Retinal pigment epithelial cell (primary cell): ENCODE data around the gene CDKL1.

ENCODE experiments used
- DNase-seq: peaks from one replicate; pipeline ENCODE4 v3.0.0-alpha.2; 2010; ENCODE audit warnings: low read depth
- H3K4me3 ChIP-seq: 2 replicates; pipeline ENCODE4 v1.5.1; 2011; ENCODE audit warnings: mild to moderate bottlenecking, low read length, control low read depth, moderate library complexity
- TF ChIP-seq, protein P1 (sequence below): conservative IDR thresholded peaks from 2 replicates; pipeline ENCODE4 v1.5.1; 2011; ENCODE audit warnings: low read depth, low read length, control low read depth, inconsistent platforms

Gene CDKL1

DNA sequence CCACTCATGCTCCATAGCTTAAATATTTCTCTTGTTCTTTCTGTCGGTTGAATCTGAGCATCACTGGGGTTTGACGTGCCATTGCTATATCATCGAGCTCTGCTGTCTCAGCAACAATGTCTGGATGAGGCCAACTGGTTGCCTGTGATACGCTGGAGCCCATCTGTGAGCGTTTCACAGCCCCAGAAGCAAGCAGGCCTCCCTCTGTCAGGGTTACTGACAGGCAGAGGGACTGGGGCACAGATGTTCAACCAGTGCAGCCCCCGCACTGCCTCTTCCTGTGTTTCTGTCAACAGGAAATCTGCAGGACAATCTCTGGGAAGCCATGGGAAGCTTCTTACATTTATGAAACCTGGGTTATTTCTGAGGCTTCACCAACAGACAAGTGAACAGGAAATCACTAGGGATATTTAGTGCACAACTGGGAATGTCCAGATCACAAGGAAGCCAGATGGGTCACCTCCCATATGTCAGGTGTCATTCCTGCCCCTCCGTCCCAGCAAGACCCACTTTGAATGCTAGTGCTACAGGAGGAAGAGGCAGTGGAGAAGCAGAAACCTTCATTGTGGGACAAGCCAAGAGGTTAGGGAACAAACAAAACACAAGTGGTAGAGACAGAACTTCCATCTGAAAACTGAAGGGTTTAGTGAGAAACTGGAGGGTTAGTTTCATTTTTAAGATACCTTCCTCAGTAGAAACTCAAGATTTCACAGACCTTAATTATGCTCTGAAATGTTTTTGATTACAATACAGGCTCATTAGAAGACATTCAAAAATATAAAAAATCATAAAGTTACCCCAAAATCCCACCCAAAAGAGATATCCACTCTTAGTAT, 60.5 kb downstream of the CDKL1 start:
- DNase-seq, result no peak
- TF ChIP-seq, protein P1, sequence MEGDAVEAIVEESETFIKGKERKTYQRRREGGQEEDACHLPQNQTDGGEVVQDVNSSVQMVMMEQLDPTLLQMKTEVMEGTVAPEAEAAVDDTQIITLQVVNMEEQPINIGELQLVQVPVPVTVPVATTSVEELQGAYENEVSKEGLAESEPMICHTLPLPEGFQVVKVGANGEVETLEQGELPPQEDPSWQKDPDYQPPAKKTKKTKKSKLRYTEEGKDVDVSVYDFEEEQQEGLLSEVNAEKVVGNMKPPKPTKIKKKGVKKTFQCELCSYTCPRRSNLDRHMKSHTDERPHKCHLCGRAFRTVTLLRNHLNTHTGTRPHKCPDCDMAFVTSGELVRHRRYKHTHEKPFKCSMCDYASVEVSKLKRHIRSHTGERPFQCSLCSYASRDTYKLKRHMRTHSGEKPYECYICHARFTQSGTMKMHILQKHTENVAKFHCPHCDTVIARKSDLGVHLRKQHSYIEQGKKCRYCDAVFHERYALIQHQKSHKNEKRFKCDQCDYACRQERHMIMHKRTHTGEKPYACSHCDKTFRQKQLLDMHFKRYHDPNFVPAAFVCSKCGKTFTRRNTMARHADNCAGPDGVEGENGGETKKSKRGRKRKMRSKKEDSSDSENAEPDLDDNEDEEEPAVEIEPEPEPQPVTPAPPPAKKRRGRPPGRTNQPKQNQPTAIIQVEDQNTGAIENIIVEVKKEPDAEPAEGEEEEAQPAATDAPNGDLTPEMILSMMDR, result no peak
- H3K4me3 ChIP-seq, result no peak overlapping the region

DNA sequence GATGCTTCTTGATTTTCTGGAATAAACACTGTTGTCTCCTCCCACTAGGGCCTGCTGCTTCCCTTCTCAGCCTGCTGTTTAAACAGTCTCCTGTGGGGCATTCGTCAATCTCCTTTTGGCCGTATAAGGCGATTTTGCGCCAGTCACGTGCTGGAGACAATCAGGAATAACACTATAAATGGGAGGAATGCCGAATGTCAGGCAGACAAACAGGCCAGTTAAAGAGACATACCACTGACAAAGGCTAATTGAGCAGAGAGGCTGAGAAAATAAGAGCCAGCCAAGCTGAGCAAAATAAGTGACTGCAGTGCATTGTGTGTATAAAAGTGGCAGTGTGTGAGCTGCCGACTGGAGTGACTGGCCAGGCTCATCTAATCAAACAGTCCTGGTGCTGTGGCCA, 61.3 kb downstream of the CDKL1 start:
- no peak overlapping the region for H3K4me3 ChIP-seq
- peak; percentile 74 for DNase-seq
- TF ChIP-seq, protein P1, result peak; percentile 13

DNA sequence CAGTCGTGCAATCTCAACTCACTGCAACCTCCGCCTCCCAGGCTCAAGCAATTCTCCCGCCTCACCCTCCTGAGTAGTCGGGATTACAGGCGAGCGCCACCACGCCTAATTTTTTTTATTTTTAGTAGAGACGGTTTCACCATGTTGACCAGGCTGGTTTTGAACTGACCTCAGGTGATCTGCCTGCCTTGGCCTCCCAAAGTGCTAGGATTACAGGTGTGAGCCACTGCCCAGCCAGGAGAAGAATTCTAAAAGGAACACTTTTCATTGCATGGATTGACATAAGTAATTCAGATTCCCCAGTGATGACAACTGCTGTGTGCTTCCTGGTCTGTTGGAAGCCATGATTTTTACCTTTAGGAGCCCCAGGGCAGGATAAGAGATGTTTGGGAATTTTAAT, 62.5 kb downstream of the CDKL1 start:
- no peak for DNase-seq
- H3K4me3 ChIP-seq, result no peak overlapping the region
- TF ChIP-seq, protein P1, result no peak

DNA sequence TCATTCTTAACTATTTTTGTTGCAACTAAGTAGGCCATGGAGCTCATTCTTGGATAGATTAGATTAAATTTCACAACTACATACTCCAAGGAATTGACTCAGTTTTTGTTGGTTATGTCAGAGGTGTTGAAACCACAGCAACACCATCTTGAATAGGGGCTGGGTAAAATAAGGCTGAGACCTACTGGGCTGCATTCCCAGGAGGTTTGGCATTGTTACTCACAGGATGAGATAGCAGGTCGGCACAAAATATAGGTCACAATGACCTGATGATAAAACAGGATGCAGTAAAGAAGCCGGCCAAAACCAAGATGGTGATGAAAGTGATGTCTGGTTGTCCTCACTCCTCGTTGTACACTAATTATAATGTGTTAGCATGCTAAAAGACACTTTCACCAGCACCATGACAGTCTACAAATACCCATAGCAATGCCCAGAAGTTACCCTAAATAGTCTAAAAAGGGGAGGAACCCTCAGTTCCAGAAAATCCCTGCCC, 63.6 kb downstream of the CDKL1 start:
- no peak for DNase-seq
- no peak overlapping the region for H3K4me3 ChIP-seq
- TF ChIP-seq, protein P1, result no peak

DNA sequence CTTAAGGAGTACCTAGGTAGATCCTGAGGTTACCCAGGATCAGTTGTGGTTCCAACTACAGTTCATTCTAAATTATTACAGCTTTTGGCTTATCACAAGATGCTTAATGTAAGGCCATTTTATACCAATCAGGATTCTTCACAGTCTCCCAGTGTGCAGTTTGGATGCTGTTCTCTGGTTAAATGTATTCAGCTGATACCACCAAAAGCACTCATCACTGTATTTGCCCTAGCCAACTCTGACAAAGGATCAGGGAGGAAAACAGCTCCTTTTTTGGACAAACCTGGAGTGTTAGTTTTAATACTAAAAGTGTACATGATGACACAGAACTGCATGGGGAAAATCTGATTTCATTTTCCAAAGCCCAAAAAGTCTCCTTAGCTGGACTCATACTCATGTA, 65.1 kb downstream of the CDKL1 start:
- TF ChIP-seq, protein P1, result no peak

DNA sequence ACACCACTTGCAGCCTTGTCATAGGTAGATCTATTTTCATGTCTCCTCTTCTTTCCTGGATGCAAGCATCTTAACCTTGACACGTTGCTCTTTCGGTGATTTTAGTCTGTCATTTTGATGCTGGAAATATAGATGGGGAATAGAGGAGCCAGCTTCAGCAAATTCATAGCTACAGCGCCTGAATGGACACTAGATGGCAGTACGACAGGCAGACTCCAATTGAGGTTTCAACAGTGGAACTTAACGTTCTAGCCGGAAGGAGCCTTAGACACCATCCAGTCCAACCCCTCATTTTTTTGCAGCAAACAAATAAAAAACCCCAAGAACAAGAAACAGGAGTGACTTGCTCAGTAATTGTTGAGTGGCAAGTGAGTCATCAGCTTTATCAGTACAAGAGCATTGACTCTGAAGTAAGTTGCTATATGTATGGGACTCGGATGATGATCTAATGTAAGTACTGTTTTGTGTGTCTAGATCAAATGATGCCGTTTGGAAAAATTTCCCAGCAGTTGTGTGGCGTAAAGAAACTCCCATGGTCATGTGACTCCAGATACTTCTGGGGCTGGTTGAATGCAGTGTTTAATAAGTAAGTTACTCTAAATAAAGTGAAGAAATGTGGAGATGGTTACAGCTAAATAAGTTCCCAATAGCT, 75.5 kb downstream of the CDKL1 start:
- DNase-seq, result peak; percentile 89
- H3K4me3 ChIP-seq, result peak overlapping the region; percentile 29
- TF ChIP-seq, protein P1, result peak; percentile 96

More for the DNA sequence above, 65.1 kb downstream of the CDKL1 start:
- no peak for DNase-seq
- H3K4me3 ChIP-seq, result no peak overlapping the region
